Globus pallidus (tissue), 1 donor: ENCODE measurements around the gene TNIK.

Experiments used
- DNase-seq: peaks from one replicate; pipeline ENCODE4 v3.0.0-alpha.2; 2015; ENCODE audit warnings: low spot score

Gene TNIK

DNA sequence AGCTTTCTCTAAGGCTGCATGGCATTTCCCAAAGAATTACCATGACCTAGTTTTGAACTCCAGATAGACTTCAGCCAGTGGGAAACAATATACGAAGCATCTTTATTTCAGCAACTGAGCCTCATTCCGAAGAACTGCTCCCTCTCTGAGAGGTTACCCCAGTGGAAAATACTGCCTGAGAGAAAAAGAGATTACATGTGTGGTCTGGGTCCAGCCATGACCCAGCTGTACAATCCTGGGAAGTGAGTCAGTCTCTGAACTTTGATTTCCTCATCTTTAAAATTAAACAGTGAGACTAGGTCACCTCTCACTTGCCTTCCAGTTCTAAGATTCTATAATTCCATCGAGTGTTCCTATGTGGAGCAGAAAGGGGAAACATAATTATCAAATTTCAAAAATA is 42.4 kb downstream of the TNIK start:
- DNase-seq: no peak

DNA sequence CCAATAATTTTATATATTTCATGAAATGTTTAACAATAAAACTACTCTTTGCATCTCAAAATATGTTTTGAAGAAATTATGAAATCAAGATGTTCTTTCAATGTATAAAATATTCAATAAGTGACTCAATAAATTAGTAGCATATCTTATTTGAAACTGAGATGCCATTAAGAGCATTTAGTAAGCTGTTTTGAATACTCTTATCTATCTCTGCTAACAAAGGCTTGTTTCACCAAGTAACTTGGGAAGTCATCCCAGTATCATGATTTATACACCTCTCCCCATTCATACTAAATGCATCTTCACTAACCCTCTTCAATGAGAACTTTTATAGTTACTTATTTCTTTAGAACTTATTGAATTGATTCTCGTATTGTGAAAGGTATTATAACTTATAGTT is 43.1 kb downstream of the TNIK start:
- no peak for DNase-seq

DNA sequence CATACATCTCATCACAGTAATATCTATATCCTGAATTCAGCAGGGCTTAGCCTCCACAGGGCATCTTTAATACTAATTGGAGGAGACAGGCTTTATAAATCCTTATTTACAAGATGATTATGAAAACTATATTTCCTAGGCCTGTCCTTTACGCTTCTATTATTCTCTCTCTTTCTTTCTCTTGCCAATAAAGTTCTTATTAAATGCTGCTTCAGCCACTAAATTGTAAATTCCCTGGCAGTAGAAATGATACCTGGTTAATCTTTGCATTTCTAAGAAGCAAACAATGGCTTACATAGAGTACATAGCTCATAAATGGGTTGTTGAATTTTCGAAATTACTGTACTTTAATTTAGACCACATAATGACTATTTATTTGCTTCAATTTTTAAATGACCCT is 43.5 kb downstream of the TNIK start:
- no peak for DNase-seq

DNA sequence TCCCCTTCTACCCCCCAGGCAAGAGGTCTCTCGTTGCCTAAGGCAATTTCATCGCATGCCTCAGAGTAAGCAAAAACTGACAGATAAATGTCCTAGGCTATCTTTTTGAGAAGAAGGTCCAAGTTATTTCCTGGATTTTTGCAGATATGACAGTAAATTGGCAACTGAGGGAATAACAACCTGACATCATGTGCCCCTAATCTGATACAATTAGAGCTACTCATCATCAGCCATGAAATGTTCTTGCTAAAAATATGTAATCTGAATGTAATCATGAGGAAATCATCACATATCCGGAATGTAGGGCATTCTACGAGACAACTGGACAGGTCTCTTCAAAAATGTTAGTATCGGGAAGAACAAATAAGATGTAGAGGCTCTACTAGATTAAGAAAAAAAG is 44.1 kb downstream of the TNIK start:
- DNase-seq: no peak

DNA sequence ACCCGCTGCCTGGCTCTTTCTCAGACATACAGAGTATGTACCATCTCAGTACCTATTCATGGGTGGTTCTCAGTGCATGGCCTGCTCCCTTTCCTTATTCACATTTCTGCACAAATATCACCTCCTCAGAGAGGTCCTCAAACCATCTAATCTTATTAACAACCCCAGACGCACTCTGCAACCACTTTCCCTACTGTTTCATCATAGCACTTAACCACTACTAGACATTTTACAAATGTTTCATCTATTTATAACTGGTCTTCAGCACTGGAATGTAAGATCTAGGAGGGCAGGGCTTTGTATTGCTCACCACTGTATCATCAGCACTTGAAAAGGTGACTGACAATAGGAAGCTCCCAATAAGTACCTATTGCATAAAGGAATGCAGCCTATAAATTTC is 45.1 kb downstream of the TNIK start:
- no peak for DNase-seq

DNA sequence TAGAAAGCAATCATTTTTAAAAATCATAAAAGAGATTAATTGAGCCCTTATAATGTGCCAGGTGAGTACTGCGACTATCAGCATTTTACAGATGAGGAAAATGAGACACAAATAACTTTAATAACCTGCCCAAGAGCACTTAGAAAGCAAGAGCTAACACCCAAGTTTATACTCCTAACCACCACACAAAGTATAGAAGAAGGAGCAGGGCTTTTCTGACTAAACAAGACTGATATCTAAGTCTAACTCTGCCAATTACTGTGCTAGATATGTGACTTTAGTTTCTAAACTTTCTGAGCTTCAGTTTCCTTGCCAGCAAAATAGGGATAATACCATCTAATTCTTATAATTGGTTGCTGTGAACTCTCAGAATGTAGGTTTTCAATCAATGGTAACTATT is 47.7 kb downstream of the TNIK start:
- DNase-seq: no peak

DNA sequence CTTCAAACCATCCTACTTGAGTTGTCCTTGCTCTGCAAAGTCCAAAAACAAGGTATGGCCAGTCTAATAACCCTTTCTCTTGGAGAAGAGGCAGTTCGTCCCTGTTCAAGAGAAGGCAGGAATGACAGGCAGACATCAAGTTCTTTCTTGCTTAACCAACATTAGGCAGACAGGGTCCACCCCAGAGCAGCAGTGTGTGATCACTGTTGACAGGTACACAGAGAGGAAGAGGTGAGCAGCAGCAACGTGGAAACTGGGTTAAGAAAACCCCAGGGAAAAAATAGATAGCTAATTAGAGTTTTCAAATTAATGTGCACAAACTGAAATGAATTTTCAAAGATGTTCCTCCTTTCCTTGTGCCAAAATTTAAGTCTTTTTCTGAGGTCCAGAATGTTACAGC is 48.2 kb downstream of the TNIK start:
- DNase-seq: no peak

DNA sequence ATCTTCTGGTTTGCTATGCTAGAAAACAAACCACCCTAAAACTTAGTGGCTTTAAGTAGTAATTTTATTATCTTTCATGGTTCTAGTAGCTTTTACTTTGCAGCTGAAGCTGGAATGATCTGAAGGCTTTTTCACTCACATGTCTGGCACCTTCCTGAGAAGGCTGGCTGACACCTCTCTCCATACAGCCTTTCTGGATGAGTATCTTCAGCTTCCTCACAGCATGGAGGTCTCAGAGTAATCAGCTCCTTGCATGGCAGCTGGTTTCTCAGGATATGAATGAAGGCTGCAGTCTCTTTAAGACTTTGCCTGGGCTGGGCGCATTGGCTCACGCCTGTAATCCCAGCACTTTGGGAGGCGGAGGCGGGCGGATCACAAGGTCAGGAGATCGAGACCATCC is 50.0 kb downstream of the TNIK start:
- no peak for DNase-seq

DNA sequence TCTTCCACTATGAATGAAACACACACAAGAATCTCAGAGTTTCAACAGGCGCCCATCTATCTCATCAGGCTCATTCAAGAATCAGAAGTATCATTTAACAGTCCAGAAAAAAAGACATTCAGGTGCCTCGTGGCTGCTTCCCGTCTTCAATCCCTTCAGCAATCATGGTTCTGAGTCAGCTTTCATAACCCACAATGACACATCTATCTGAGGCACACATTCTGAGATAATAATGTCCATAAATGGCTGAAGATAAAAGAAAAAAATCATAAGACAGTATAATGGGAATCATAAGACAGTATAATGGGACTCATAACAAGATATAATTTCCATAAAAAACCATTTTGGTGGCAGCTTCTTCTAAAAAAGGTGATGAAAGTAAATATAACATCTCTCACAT is 52.4 kb downstream of the TNIK start:
- no peak for DNase-seq

DNA sequence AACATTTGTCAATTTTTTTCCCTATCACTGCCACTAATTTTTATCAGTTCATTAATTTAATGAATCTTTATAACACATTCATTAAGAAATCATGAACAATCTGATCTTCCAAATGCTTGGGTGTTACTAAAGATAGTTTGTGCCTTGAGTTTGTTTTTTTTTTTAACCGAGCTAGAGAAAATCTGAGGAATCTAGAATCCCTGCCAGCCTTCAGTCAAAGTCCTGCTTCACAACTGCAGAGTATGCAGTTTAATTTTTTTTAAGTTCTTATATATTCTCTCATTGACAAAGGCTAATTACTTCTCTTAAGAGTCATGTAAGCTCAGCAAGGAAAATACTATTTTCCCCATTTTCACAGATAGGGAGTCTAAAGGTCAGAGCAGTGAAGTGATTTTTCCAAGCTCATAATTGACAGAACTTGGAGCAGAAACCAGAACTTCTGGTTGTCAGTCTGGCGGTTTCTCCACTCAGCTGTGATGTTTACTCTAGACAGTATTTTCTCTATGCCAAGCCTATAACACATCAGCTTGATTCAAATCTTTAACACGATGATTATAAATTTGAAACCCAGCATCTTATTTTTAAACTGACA is 55.7 kb downstream of the TNIK start:
- DNase-seq: no peak

DNA sequence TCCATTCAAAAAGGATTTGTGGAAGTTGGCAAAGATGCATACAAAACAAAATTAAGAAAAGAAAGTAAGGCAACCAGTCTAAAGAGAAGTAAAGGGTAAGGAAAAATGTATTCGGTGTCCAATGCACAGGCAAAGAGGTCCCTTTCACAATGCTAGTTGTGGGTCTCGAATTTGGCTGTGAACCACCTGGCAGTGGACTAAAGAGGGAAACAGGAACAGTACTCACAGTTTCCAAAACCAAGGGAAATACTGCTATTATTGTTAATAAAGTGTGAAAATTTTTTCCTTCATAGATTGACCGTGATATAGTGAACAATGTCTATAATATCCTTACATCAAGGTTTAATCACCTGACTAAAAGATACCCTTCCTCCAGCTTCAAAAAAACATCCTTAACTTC is 57.9 kb downstream of the TNIK start:
- DNase-seq: no peak

DNA sequence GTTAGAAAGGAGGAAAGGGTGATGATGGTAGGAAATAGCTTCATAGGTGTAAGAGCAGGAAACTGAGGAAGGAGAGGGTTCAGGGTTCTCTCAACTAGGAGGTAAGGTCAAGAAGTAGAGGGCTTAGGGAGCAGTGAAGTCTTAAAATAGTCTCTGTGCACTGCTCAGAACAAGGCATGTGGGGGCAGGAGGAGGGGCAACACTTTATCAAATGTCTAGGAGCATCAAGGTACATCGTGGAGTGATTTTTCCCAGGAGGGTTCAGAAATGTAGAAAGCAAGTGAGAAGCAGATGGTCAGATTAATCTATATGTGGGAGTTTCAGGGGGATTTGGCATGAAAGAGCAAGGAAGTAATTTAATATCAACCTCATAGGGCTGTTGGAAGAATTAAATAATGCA is 58.8 kb downstream of the TNIK start:
- DNase-seq: no peak

DNA sequence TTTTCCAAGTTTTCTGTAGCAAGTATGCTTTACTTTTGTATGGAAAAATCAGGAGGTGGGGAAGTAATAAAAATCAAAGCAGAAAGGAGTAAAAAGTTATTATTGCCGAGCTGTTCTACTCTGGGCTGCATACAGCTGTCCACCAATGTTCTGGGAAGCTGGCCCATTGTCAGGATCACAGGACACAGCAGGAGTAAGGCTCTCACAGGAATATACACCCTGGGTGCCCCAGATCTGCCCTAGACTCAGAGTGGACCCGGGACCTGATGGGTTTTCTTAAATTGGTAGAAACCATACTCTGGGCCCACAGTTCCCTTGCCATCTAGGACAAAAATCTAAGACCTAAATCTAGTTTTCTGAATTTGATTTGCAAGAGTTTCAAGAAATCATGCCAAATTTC is 60.4 kb downstream of the TNIK start:
- DNase-seq: no peak

DNA sequence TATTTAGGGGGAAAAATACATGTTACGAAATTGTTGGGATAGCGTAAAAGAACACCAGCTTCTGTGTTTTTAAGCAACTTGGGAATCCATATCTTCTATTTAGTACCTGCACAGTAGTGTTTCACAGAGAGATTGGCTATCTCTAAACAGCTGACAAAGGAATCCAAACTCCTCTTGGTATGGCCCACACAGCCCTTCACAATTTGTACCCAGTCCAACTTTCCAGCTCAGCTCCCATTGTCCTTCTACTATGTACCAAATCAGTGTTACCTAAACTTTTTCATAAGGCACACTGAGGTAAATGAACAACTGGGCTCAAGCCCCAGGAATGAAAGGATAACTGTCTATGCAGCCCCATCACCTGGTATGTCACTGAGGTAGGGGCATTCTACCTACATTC is 61.9 kb downstream of the TNIK start:
- DNase-seq: no peak

DNA sequence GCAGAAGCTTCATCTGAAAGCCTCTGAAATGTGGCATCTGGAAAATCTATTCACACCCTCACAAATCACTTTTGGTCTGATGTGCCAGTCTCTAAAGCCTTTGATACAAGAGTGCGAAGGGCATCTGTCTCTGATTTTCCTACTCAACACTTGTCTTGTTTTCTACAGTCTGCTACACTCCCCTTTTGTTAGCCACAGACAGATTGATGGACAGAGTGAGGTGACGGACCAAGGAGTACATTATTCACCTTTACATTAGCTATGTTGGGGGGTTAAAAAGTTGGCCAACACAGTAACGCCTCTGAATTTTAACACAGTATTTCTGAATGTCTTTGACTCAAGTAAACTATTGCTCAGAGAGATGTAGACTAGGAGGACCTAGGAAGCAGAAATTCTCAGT is 63.1 kb downstream of the TNIK start:
- DNase-seq: no peak

DNA sequence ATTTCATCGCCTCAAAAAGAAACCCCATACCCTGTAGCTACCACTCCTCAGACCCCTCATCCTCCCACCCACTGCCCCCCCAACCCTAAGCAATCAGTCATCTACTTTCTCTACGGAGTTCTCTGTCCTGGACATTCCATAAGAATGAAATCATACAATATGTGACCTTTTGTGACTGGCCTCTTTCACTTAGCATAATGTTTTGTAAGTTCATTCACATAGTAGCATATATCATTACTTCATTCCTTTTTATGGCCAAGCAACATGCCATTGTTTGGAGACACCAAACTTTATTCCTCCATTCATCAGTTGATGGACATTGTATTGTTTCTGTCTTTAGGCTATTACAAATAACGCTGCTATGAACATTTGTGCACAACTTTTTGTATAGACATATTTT is 64.2 kb downstream of the TNIK start:
- DNase-seq: no peak

DNA sequence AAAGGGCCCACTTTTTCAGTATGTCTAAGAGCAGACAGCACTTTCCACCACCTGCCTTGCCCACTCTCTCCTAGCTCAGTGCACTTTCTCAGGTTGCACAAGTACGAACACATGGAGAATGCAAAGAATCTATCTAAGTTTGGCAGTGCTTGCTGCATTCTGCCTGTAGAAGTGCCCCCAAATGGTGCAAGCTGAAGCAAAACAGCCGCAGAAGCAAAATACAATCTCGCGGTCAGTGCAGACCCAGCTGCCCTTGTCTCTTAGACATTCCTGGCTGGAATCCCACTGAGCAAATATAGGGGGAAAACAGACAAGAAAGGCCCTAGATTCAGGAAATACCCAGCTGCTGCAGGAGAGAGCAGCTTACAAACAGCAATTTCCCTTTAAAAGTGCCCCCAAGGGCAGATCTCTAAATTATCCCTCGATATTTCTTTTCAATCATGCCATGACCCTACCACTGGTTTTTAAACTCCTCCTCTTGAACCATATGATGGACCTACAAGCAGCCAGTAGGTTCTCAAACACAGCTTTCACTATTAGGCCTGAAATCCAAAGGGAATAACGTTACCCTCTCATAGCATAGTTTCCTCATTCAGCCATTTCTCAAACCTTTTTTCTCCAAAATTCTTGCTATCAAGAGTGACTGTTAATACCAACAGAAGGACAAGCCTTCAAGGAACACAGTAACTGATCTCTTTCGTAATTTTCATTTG is 67.0 kb downstream of the TNIK start:
- no peak for DNase-seq

DNA sequence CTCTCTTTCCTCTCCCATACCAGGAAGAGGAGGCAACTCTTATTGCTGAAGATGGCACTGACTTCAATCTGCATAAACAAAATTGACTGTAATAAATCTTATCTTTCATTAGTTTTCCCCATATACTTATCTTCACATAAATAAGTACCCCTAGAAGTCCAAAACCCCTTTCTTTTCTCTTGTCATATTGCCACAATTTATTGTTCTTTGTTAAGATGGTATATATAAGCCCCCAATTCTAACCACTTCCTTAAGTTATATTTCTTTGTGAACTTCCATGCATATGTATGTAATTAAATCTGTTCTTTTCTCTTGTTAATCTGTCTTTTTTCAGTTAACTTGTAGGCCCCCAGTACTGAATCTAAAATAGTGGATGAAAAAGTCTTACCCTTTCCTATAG is 68.8 kb downstream of the TNIK start:
- no peak for DNase-seq

DNA sequence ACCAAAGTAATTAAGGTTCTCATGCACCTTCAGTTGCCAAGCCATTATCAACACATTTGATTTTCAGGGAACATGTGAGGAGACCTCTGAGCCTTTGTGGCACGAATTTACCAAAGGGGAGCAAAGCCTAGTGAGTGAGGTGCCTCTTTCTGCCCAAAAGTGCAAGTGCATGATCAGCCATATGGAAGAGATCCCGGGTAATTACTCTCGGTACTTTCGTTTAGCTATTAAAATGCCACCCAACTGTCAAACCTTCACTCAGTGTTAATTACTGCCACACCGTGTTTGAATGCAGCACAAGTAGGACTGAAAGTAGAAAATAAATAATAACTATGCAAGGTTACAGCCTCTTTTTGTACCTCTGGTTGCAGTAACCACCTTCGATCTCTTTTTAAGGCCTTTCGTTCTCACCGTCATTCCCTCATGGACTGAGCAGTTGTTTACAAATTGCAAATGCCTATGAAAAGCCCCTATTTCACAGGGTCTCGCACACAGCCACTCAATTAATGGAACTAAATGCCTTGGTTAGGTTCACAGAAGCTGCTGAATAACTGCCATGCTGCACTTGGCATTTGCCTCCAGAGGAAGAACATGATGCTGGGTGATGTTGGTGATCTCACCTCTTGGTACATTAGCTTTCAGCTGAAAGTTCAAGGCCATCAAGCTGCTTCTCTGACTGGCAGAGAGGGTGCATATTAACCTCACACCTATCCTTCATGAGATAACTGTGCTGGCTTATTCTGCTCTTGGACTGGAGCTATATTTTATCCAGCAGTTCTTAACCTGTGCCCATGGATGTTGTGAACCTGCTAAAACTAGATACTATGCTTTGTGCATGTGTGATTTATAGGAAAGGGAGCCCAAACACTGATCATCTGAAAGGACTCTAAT is 69.9 kb downstream of the TNIK start:
- no peak for DNase-seq

DNA sequence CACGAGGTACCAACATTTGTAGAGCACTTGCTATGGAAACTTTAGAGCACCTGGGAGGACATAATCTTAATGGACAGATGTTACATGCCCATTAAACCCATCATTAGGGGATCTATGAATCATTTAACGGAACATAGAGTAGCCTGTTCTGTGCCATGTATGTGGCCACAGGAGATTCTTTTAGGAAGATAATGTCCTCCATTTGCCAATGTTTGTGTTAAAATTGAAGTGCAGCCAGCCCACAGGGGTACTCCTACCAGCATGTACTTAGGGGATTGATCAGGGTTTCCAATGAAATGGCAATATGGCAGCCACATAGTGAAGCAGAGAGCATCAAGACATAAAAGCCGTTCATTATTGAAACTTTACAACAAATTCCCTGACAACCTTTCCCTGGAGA is 70.7 kb downstream of the TNIK start:
- no peak for DNase-seq

DNA sequence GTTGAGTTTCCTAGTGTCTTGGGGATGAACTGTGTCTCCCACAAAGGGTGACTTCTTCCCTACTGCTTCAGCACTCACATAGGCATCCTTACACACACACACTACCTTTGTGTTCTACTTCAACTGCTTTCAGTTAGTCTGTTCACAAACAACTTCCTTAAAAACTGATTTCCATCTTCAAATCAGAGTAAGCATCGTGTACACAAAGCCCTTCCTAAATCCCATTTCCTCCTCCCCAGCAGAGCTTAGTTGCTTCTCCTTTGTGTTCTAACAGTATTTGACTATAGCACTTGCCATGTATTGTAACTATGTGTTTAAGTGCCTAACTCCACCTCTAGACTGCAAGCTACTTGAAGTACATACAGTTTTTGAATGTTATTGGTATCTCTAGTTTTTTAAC is 71.7 kb downstream of the TNIK start:
- DNase-seq: no peak

DNA sequence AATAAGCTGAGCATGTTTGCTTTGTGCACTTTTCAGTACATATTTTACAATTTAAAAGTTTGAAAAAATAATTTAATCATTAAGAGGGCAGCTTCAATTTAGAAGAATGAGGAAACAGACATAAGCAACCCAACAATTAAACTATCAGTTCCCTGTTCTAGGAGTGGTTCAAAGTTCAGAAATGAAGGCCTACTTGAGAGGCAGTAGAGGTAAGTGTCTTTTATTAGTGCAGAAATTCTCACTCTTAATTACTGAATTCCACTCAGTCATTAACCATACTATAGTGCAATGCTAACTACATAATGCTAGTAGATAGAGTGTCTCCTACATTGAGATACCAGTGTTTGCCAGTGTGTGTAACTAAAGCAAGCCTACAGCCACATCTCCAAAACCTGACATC is 73.1 kb downstream of the TNIK start:
- DNase-seq: no peak

DNA sequence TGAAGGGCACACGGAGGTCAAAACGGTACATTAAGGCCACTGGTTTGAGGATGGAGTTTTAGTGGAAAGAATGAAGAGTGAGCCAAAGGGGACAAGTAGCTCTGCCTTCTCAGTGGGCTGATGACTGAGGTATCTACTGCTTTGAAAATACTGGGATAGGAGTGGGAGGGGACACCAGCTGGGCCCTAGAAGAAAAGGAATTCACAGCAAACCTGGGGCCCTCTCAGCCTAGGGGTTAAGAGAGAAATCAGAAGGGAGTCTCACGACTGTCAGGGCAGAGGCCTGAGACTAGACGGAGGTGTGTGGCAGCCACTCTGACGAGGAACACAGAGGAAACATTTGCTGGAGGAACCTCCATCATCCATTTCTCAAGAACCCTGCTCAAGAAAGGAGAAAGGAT is 75.1 kb downstream of the TNIK start:
- no peak for DNase-seq
